Neural cell (in vitro differentiated cells): ENCODE measurements around the gene MYOF.

Experiments
- CTCF ChIP-seq: fragments of 450-650 bp; IDR thresholded peaks from 2 replicates; pipeline ENCODE4 v1.5.1; 2014; ENCODE audit warnings: antibody characterized with exemption, mild to moderate bottlenecking, moderate library complexity; ENCODE audit not compliant: poor library complexity, severe bottlenecking
- EP300 ChIP-seq: fragments of 450-650 bp; conservative IDR thresholded peaks from 2 replicates; pipeline ENCODE4 v1.6.1; 2014; ENCODE audit warnings: antibody characterized with exemption, mild to moderate bottlenecking, moderate library complexity; ENCODE audit not compliant: poor library complexity, severe bottlenecking
- EZH2 ChIP-seq: fragments of 200-600, 300-800 bp; shearing (Covaris generic), sonication (generic); IDR thresholded peaks from 2 replicates; pipeline ENCODE4 v1.6.1; 2014; ENCODE audit warnings: antibody characterized with exemption, low read length, borderline replicate concordance, mild to moderate bottlenecking; ENCODE audit not compliant: insufficient read depth, poor library complexity, severe bottlenecking
- MXI1 ChIP-seq: fragments of 450-650 bp; conservative IDR thresholded peaks from 2 replicates; pipeline ENCODE4 v1.6.1; 2014; ENCODE audit warnings: antibody characterized with exemption, mild to moderate bottlenecking; ENCODE audit not compliant: poor library complexity, severe bottlenecking
- POLR2AphosphoS5 ChIP-seq: IDR thresholded peaks from 2 replicates; pipeline ENCODE4 v1.6.1; 2012
- RAD21 ChIP-seq: fragments of 450-650 bp; conservative IDR thresholded peaks from 2 replicates; pipeline ENCODE4 v1.6.1; 2014; ENCODE audit warnings: antibody characterized with exemption, mild to moderate bottlenecking, moderate library complexity
- SMC3 ChIP-seq: fragments of 450-650 bp; conservative IDR thresholded peaks from 2 replicates; pipeline ENCODE4 v1.6.1; 2014; ENCODE audit warnings: antibody characterized with exemption, mild to moderate bottlenecking, moderate library complexity; ENCODE audit not compliant: poor library complexity
- TF ChIP-seq, protein P1 (sequence below): IDR thresholded peaks from 2 replicates; pipeline ENCODE4 v1.6.1; 2012; ENCODE audit warnings: borderline replicate concordance

GRCh38 chr10:93417266-93417665 lies 64.9 kb downstream of the MYOF start:
- no peak for TF ChIP-seq EZH2
- no peak for TF ChIP-seq SMC3
- TF ChIP-seq CTCF, result no peak
- TF ChIP-seq EP300, result no peak
- TF ChIP-seq RAD21, result no peak
- TF ChIP-seq POLR2AphosphoS5, result no peak
- TF ChIP-seq, protein P1, sequence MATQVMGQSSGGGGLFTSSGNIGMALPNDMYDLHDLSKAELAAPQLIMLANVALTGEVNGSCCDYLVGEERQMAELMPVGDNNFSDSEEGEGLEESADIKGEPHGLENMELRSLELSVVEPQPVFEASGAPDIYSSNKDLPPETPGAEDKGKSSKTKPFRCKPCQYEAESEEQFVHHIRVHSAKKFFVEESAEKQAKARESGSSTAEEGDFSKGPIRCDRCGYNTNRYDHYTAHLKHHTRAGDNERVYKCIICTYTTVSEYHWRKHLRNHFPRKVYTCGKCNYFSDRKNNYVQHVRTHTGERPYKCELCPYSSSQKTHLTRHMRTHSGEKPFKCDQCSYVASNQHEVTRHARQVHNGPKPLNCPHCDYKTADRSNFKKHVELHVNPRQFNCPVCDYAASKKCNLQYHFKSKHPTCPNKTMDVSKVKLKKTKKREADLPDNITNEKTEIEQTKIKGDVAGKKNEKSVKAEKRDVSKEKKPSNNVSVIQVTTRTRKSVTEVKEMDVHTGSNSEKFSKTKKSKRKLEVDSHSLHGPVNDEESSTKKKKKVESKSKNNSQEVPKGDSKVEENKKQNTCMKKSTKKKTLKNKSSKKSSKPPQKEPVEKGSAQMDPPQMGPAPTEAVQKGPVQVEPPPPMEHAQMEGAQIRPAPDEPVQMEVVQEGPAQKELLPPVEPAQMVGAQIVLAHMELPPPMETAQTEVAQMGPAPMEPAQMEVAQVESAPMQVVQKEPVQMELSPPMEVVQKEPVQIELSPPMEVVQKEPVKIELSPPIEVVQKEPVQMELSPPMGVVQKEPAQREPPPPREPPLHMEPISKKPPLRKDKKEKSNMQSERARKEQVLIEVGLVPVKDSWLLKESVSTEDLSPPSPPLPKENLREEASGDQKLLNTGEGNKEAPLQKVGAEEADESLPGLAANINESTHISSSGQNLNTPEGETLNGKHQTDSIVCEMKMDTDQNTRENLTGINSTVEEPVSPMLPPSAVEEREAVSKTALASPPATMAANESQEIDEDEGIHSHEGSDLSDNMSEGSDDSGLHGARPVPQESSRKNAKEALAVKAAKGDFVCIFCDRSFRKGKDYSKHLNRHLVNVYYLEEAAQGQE, result no peak
- TF ChIP-seq MXI1, result no peak
